Right atrium auricular region (tissue), 2 donors: ENCODE results near the gene AP2B1. TPM values are rescaled to one million over a fixed set of nuclear protein-coding genes. Genes with fewer than 3 reads are reported as not detected.
A peak's percentile ranks its signal among the peaks of the same experiment; 100 is the strongest.

Experiments used
- DNase-seq: peaks from one replicate; pipeline ENCODE4 v3.0.0-alpha.2; 2019; ENCODE audit warnings: low spot score
- H3K27ac ChIP-seq, 2 donors: fragments of 200-600 bp; sonication (generic); 1 replicate in 1 of 2; 2 replicates in 1 of 2; pipeline ENCODE4 v1.5.1; 2016 to 2019
- H3K27me3 ChIP-seq, 2 donors: fragments of 200-600 bp; sonication (generic); one replicate each; pipeline versions ENCODE4 v1.5.1 to v1.6.0; 2017 to 2019
- H3K36me3 ChIP-seq: fragments of 200-600 bp; sonication (generic); one replicate; pipeline ENCODE4 v1.5.1; 2016
- H3K4me1 ChIP-seq, 2 donors: fragments of 200-600 bp; sonication (generic); one replicate each; pipeline versions ENCODE4 v1.5.1 to v1.6.0; 2017 to 2019
- H3K4me3 ChIP-seq, 2 donors: fragments of 200-600 bp; sonication (generic); 1 replicate in 1 of 2; 2 replicates in 1 of 2; pipeline ENCODE4 v1.5.1; 2017 to 2019; ENCODE audit warnings: mild to moderate bottlenecking in 1 of 2, moderate library complexity in 1 of 2
- H3K9me3 ChIP-seq, 2 donors: fragments of 200-600 bp; sonication (generic); one replicate each; pipeline ENCODE4 v1.5.1; 2019
- total RNA-seq, 2 donors: library from RNA; depleted of rRNA; stranded (reverse); fragments of >200 nt; gene quantifications; one replicate each; pipeline ENCODE4 v1.1.0, GENCODE V29; 2016
- TF ChIP-seq, protein P1 (sequence below), 2 donors: fragments of 200-600 bp; sonication (generic); IDR thresholded peaks; one replicate each; pipeline ENCODE4 v1.5.1; 2019; ENCODE audit warnings: antibody characterized with exemption in 2 of 2

Gene AP2B1
- total RNA-seq, 2 donors from 2014 or later, result 79.8 to 80.1 TPM

DNA sequence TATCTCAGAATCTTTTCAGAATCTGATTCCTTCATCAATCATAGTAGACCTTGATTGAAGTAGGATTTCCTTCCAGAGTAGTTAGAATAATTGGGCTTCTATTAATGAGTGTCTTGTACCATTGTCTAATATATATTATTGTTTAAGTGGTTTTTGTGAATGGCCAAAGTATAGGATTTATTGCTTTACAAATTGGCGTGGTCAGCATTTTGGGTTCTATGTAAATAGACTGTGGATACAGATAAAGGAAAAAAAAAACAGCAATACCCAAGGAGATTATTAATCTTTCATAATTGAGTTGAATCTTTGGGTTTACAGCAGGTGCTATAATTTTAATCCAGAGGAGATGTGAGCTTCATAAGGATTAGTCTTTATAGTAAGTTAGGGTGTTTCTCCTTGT is 64.3 kb downstream of the AP2B1 start:
- peaks cover 24% of the 10 kb centered on the region for H3K36me3 ChIP-seq

DNA sequence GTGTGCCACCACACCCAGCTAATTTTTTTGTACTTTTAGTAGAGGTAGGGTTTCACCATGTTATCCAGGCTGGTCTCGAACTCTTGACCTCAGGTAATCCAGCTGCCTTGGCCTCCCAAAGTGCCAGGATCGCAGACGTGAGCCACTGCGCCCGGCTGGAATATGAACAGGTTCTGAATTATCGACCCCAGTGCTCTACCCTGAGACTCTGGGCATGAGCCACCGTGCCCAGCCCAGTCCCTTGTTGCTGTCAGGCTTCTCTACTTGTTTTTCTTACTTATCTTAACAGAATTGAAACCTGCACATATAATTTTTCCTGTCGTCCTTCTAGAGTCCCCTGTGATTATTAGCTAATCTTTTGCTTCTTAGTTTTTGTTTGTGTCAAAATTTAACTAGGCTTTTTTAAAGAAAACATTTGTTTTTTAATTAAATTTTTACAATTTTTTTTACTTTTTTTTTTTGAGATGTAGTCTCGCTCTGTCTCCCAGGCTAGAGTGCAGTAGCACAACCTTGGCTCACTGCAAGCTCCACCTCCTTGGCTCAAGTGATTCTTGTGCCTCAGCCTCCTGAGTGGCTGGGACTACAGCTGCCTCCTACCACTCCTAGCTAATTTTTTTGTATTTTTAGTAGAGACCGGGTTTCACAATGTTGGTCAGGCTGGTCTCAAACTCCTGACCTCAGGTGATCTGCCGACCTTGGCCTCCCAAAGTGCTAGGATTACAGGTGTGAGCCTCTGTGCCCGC is 66.7 kb downstream of the AP2B1 start:
- H3K36me3 ChIP-seq, result peaks cover 39% of the 10 kb centered on the region
- H3K27me3 ChIP-seq, result no peaks in the 10 kb centered on the region
- TF ChIP-seq, protein P1, sequence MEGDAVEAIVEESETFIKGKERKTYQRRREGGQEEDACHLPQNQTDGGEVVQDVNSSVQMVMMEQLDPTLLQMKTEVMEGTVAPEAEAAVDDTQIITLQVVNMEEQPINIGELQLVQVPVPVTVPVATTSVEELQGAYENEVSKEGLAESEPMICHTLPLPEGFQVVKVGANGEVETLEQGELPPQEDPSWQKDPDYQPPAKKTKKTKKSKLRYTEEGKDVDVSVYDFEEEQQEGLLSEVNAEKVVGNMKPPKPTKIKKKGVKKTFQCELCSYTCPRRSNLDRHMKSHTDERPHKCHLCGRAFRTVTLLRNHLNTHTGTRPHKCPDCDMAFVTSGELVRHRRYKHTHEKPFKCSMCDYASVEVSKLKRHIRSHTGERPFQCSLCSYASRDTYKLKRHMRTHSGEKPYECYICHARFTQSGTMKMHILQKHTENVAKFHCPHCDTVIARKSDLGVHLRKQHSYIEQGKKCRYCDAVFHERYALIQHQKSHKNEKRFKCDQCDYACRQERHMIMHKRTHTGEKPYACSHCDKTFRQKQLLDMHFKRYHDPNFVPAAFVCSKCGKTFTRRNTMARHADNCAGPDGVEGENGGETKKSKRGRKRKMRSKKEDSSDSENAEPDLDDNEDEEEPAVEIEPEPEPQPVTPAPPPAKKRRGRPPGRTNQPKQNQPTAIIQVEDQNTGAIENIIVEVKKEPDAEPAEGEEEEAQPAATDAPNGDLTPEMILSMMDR (IDR thresholded peaks at IDR 0.05), result no peak
- H3K9me3 ChIP-seq, result no peaks in the 10 kb centered on the region
- H3K4me1 ChIP-seq, result no peaks in the 10 kb centered on the region
- no peak overlapping the region for H3K4me3 ChIP-seq
- no peak for DNase-seq
- H3K27ac ChIP-seq, result no peak overlapping the region

More for the DNA sequence above, 64.3 kb downstream of the AP2B1 start:
- H3K4me1 ChIP-seq, result no peaks in the 10 kb centered on the region
- no peak for DNase-seq
- no peaks in the 10 kb centered on the region for H3K27me3 ChIP-seq
- no peak overlapping the region for H3K4me3 ChIP-seq
- no peaks in the 10 kb centered on the region for H3K9me3 ChIP-seq
- TF ChIP-seq, protein P1 (IDR thresholded peaks at IDR 0.05), result no peak
- H3K27ac ChIP-seq, result no peak overlapping the region

- TF ChIP-seq, protein P1 (IDR thresholded peaks at IDR 0.05), result no peak
- Histone ChIP-seq H3K4me1 (no peaks in the 10 kb centered on the region), H3K36me3 (peaks cover 41% of the 10 kb centered on the region), H3K9me3 (no peaks in the 10 kb centered on the region), H3K27me3 (no peaks in the 10 kb centered on the region), H3K4me3 (no peak overlapping the region), H3K27ac (no peak overlapping the region)
- DNase-seq, result no peak
These were observed 68.2 kb downstream of the AP2B1 start for GRCh38 chr17:35655303-35655702.

DNA sequence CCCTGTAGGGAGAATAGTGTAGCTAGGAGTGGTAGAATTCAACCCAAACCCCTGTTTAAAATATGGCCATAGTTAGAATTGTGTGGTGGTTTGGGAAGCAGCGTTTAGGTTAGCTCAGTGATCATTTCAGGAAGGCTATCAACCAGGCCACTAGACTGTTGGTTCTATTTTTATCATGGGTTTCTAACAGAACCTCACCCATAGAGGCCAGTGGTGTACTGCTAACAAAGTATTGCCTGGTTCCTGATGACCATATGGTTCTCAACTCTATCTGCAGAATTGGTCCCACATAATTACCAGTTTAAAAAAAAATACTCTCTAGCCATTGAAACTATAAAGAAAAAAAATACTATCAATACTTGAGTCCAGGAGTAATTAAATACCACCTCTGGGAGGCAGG is 73.8 kb downstream of the AP2B1 start:
- DNase-seq, result no peak
- H3K36me3 ChIP-seq, result peaks cover 39% of the 10 kb centered on the region
- H3K27ac ChIP-seq, result no peak overlapping the region
- H3K9me3 ChIP-seq, result no peaks in the 10 kb centered on the region
- H3K4me1 ChIP-seq, result no peaks in the 10 kb centered on the region
- no peaks in the 10 kb centered on the region for H3K27me3 ChIP-seq
- no peak overlapping the region for H3K4me3 ChIP-seq
- TF ChIP-seq, protein P1 (IDR thresholded peaks at IDR 0.05), result peak in 1 of 2 donors; percentile 57

- Histone ChIP-seq H3K4me3 (no peak overlapping the region), H3K36me3 (peaks cover 10% of the 10 kb centered on the region), H3K9me3 (no peaks in the 10 kb centered on the region), H3K27ac (no peak overlapping the region), H3K4me1 (peaks cover 0 to 11% of the 10 kb centered on the region in 2 donors), H3K27me3 (no peaks in the 10 kb centered on the region)
- TF ChIP-seq, protein P1 (IDR thresholded peaks at IDR 0.05), result no peak
- no peak for DNase-seq
These were observed 77.6 kb downstream of the AP2B1 start for GRCh38 chr17:35664685-35665084.

DNA sequence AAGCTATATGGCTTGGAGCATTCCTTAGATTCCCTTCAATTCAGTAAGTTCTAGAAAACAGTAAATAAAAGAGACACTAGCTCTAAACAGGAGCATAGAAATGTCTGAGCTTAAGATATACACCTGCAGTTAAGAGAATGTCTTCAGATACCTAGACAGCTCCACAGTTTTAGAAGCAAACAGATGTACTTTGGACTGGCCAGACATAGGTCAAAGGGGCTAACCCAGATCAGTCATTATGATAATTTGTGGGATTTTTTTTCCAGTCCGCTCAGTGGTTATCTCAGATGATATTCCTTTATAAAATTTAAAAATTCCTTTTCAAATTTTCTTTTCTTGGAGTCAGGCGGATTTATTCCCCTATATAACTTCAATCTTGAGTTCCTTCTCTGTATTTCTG is 78.5 kb downstream of the AP2B1 start:
- H3K27me3 ChIP-seq, result no peaks in the 10 kb centered on the region
- no peak overlapping the region for H3K4me3 ChIP-seq
- no peak overlapping the region for H3K27ac ChIP-seq
- no peak for DNase-seq
- TF ChIP-seq, protein P1 (IDR thresholded peaks at IDR 0.05), result no peak
- no peaks in the 10 kb centered on the region for H3K9me3 ChIP-seq
- H3K36me3 ChIP-seq, result peaks cover 10% of the 10 kb centered on the region
- peaks cover 0 to 11% of the 10 kb centered on the region in 2 donors for H3K4me1 ChIP-seq
